Measurements from ENCODE around the gene EIF1.
"Not testable (repeated sequence)": the region's sequence is repeated elsewhere in the genome, so short reads cannot be mapped to it uniquely, and the experiment has no call there.

The EIF1 gene

DNA sequence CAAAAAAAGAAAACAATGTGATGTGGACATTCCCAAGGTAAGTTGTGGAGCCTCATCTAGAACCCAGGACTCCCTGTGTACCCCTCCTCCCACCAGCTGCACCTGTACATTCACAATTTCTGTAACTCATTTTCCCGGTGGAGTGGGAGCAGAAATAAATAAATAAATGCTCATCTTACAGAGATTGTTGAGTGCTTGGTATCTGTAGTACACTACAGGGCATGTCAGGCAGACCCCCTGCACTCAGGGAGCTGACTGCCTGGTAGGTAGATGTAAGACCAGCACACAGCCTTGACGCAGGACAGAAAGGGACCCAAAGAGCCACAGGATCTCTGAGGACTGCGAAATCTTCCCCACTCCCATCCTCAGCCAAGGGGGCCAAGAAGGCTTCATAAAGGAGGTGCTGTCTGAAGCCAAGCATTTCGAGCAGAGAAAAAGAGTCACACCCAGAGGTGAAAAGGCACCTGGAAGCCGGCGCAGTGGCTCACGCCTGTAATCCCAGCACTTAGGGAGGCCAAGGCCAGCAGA is 6.5 kb downstream of the EIF1 start:
- H3K9me3 ChIP-seq (ENCODE audit: control insufficient read depth, insufficient read depth, low read length), result no peaks in the 10 kb centered on the region
- no peak overlapping the region for H3K9ac ChIP-seq (ENCODE audit: low read depth, low read length)
- H3K36me3 ChIP-seq (ENCODE audit: control insufficient read depth, insufficient read depth, low read length), result peaks cover 41% of the 10 kb centered on the region
- H3K27me3 ChIP-seq (ENCODE audit: control insufficient read depth, insufficient read depth, low read length), result no peaks in the 10 kb centered on the region
- H3K4me3 ChIP-seq (ENCODE audit: low read depth, low read length), result no peak overlapping the region
- H3K27ac ChIP-seq (ENCODE audit: low read depth, low read length), result no peak overlapping the region
- peaks cover 8% of the 10 kb centered on the region; the same call in 1 of the 2 replicates for H3K4me1 ChIP-seq (ENCODE audit: control insufficient read depth, insufficient read depth, low read length)

DNA sequence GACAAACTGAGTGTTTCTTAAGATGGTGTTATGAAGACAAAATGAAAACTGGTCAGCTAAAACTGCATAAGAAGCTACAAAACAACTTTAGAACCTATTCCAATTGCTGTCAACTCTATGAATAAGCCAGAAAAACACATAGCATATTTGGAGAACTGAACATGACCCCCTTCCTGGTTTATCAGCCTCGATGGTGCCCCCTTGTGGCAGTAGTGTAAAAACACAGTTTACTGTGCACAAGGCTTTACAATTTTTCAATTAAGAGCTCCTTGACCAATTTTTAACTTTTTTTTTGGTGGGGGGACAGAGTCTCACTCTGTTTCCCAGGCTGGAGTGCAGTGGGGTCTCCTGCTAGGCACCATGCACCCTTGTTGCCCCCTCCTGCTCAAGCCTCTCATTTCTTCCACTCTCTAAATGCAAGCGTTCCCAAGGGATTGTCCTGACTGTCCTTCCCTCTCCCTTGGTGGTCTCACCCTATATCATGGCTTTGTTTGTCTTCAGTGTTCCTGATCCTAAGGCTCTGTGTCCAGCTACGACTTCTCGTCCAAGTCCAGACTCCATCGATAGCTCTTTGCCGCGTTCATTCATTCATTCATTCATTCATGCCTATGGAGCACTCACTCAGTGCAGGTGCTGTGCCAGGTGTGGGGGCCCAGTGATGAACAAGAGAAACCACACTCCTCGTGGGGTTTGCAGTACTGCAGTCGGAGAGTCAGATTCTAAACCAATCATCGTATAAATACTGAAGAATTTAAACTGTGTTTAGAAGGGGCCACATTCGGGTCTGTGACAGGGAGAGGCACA is 7.5 kb downstream of the EIF1 start:
- Histone ChIP-seq H3K4me1 (ENCODE audit: control insufficient read depth, insufficient read depth, low read length) (peaks cover 3% of the 10 kb centered on the region; the same call in 1 of the 2 replicates), H3K9me3 (ENCODE audit: control insufficient read depth, insufficient read depth, low read length) (no peaks in the 10 kb centered on the region), H3K27me3 (ENCODE audit: control insufficient read depth, insufficient read depth, low read length) (no peaks in the 10 kb centered on the region), H3K27ac (ENCODE audit: low read depth, low read length) (no peak overlapping the region), H3K4me3 (ENCODE audit: low read depth, low read length) (no peak overlapping the region), H3K36me3 (ENCODE audit: control insufficient read depth, insufficient read depth, low read length) (peaks cover 32% of the 10 kb centered on the region), H3K9ac (ENCODE audit: low read depth, low read length) (no peak overlapping the region)

DNA sequence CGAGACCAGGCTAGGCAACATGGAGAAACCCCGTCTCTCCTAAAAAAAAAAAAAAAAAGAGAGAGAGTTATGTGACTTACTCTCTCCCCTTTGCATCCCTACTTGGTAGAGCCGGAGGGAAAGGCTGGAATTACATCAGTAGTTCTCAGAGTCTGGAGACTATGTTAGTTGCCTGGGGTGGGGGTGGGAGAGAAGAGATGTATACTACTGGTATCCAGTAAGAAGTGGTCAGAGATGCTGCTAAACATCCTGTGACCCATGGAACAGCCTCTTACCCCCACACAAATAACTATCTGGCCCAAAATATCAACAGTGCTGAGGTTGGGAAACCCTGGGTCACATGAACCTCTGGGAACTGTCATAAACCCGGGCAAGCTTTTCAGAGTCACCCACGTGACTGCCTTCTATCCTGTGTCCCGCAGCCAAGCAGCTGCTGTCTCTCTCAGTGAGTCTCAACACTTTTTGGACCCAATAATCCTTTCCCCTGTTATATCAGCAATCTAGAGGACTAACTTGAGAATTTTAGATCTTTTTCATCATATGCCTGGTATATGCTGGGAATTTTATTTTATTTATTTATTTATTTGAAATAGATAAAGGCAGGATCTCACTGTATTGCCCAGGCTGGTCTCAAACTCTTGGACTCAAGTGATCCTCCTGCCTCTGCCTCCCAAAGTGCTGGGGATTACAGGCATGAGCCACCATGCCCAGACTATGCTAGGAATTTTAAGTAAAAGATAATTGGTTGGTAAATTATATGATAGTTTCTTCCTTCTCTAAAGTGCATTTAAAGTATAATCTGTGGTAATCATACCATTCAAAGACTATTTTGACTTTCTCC is 8.7 kb downstream of the EIF1 start:
- Histone ChIP-seq H3K9ac (ENCODE audit: low read depth, low read length) (no peak overlapping the region), H3K4me3 (ENCODE audit: low read depth, low read length) (no peak overlapping the region), H3K9me3 (ENCODE audit: control insufficient read depth, insufficient read depth, low read length) (no peaks in the 10 kb centered on the region), H3K36me3 (ENCODE audit: control insufficient read depth, insufficient read depth, low read length) (peaks cover 20% of the 10 kb centered on the region), H3K27ac (ENCODE audit: low read depth, low read length) (no peak overlapping the region), H3K4me1 (ENCODE audit: control insufficient read depth, insufficient read depth, low read length) (no peaks in the 10 kb centered on the region), H3K27me3 (ENCODE audit: control insufficient read depth, insufficient read depth, low read length) (no peaks in the 10 kb centered on the region)

DNA sequence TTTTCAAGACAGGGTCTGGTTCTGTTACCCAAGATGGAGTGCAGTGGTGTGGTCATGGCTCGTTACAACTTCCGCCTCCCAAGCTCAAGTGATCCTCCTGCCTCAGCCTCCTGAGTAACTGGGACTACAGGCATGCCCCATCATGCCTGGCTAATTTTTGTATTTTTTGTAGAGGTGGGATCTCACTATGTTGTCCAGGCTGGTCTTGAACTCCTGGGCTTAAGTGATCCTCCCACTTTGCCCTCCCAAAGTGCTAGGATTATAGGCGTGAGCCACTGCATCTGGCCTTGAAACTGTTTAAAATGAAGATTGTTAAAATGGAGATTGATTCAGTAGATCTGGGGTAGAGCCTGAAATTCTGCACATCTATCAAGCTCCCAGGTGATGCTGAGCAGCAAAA is 12.2 kb downstream of the EIF1 start:
- H3K9me3 ChIP-seq (ENCODE audit: control insufficient read depth, insufficient read depth, low read length); H3K27ac ChIP-seq (ENCODE audit: low read depth, low read length); H3K9ac ChIP-seq (ENCODE audit: low read depth, low read length); H3K36me3 ChIP-seq (ENCODE audit: control insufficient read depth, insufficient read depth, low read length); H3K4me3 ChIP-seq (ENCODE audit: low read depth, low read length): not testable (repeated sequence)
- Histone ChIP-seq H3K4me1 (ENCODE audit: control insufficient read depth, insufficient read depth, low read length) (peaks cover 13% of the 10 kb centered on the region), H3K27me3 (ENCODE audit: control insufficient read depth, insufficient read depth, low read length) (peaks cover 20% of the 10 kb centered on the region)

DNA sequence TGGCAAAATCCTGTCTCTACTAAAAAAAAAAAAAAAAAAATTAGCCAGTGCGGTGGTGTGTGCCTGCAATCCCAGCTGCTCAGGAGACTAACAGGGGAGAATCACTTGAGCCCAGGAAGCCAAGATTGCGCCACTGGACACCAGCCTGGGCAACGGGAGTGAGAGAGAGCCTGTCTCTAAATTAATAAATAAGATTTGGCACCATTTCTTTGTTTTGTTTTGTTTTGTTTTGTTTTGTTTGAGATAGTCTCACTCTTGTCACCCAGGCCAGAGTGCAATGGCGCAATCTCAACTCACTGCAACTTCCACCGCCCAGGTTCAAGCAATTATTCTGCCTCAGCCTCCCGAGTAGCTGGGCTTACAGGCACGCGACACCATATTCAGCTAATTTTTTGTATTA is 14.0 kb downstream of the EIF1 start:
- Histone ChIP-seq H3K4me1 (ENCODE audit: control insufficient read depth, insufficient read depth, low read length) (peaks cover 17% of the 10 kb centered on the region), H3K27me3 (ENCODE audit: control insufficient read depth, insufficient read depth, low read length) (peaks cover 36% of the 10 kb centered on the region), H3K9me3 (ENCODE audit: control insufficient read depth, insufficient read depth, low read length) (no peaks in the 10 kb centered on the region), H3K9ac (ENCODE audit: low read depth, low read length) (no peak overlapping the region), H3K4me3 (ENCODE audit: low read depth, low read length) (no peak overlapping the region), H3K36me3 (ENCODE audit: control insufficient read depth, insufficient read depth, low read length) (no peaks in the 10 kb centered on the region), H3K27ac (ENCODE audit: low read depth, low read length) (no peak overlapping the region)

DNA sequence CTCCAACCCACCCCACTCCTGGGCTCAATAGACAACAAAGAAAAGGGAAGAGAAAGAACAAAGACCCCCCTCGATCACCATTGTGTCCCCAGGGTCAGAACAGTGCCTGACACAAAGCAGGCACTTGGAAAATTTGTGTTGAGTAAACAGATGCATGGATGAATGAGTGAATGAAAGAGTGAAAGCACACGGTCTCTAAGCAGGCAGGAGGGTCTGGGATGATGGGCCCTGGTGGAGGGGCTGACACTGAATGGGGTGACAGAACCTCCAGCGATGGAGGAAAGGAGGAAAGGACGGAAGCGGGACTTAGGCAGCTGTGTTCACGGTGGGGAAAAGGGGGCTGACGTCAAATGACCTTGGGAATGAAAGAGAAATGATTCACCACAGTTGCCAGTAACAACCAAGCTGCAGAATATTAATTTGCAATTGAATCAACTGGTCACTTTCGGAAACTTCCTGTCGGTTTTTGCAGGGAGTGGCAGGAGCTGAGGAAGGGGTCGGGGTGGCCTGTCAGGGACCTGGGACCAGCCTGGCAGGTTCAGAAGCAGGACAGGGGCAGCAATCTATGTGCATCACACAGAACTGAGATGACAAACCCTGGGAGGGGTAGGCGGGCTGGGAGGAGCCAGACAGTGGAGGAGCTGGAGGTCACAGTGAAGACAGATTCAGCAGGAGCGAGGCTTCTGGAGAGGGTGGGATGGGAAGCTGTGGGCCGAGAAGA is 16.7 kb downstream of the EIF1 start:
- H3K9ac ChIP-seq (ENCODE audit: low read depth, low read length), result no peak overlapping the region
- no peaks in the 10 kb centered on the region for H3K9me3 ChIP-seq (ENCODE audit: control insufficient read depth, insufficient read depth, low read length)
- no peak overlapping the region for H3K27ac ChIP-seq (ENCODE audit: low read depth, low read length)
- peaks cover 17% of the 10 kb centered on the region for H3K4me1 ChIP-seq (ENCODE audit: control insufficient read depth, insufficient read depth, low read length)
- H3K27me3 ChIP-seq (ENCODE audit: control insufficient read depth, insufficient read depth, low read length), result peaks cover 61% of the 10 kb centered on the region
- 0 out of 2 replicates have a peak overlapping the region, but pooled peaks have one; percentile 12 for H3K4me3 ChIP-seq (ENCODE audit: low read depth, low read length)
- H3K36me3 ChIP-seq (ENCODE audit: control insufficient read depth, insufficient read depth, low read length), result no peaks in the 10 kb centered on the region

DNA sequence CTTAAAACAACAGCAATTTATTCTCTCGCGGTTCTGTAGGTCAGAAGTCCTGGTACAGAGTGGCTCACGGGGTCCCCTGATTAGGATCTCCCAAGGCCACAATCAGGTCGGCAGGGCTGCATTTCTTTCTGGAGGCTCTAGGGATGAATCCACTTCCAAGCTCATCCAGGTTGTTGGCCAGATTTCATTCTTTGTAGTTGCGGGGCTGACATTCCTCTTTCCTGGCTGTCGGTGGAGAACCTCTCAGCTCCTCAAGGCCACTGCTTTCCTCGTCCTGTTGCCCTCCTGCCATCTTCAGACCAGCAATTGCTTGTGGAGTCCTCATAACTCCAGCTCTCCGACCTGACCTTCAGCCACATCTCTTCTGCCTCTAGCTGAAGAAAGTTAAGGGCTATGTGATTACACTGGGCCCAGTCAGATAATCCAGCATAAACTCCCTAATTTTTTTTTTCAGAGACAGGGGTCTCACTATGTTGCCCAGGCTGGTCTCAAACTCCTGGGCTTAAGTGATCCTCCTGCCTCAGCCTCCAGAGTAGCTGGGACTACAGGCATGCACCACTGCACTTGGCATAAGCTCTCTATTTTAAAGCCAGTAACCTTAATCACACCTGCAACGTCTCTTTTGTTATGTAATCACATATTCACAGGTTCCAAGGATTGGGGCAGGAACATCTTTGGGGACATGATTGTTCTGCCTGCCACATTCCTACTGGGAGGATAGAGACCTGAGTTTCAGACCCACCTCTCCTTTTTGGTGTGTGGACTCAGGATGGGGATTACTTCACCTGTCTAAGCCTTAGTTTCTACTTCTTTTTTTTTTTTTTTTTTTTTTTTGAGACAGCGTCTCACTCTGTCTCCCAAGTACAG is 19.4 kb downstream of the EIF1 start:
- peaks cover 83% of the 10 kb centered on the region for H3K27me3 ChIP-seq (ENCODE audit: control insufficient read depth, insufficient read depth, low read length)

DNA sequence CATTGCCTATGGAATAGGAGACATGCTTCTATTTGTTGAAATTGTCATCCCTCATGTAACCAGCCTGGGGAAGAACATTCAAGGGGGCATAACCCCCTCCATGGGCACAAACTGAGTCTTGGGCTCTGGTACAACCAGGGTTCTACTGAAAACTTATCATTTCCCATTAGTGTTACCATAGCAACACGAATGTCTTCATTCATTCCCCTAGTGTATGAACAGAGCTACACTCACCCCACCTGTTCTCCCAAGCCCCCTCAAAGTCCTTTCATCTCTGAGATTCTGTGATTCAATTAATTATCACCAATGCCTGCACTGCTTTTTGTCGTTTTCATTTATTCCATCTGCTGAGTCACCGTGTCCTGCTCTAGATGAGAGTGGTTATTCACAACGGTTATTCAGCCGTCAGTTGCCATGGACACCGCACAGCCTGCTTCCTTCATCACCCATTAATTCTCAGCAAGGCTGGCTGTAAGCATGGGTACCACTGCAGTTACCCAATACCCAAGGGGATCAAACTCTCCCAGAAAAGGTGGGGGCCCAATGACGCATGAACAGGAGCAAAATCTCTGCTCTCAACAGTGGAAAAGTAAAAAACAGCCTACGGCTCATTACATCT is 21.9 kb downstream of the EIF1 start:
- H3K27ac ChIP-seq (ENCODE audit: low read depth, low read length), result no peak overlapping the region
- peaks cover 70% of the 10 kb centered on the region for H3K27me3 ChIP-seq (ENCODE audit: control insufficient read depth, insufficient read depth, low read length)
- H3K9me3 ChIP-seq (ENCODE audit: control insufficient read depth, insufficient read depth, low read length), result no peaks in the 10 kb centered on the region
- no peak overlapping the region for H3K4me3 ChIP-seq (ENCODE audit: low read depth, low read length)
- H3K4me1 ChIP-seq (ENCODE audit: control insufficient read depth, insufficient read depth, low read length), result peaks cover 7% of the 10 kb centered on the region
- no peaks in the 10 kb centered on the region for H3K36me3 ChIP-seq (ENCODE audit: control insufficient read depth, insufficient read depth, low read length)
- H3K9ac ChIP-seq (ENCODE audit: low read depth, low read length), result no peak overlapping the region

More for the DNA sequence above, 19.4 kb downstream of the EIF1 start:
- H3K9ac ChIP-seq (ENCODE audit: low read depth, low read length), result no peak overlapping the region
- no peaks in the 10 kb centered on the region for H3K36me3 ChIP-seq (ENCODE audit: control insufficient read depth, insufficient read depth, low read length)
- H3K9me3 ChIP-seq (ENCODE audit: control insufficient read depth, insufficient read depth, low read length), result no peaks in the 10 kb centered on the region
- H3K4me3 ChIP-seq (ENCODE audit: low read depth, low read length), result no peak overlapping the region
- H3K27ac ChIP-seq (ENCODE audit: low read depth, low read length), result no peak overlapping the region
- peaks cover 17% of the 10 kb centered on the region for H3K4me1 ChIP-seq (ENCODE audit: control insufficient read depth, insufficient read depth, low read length)

DNA sequence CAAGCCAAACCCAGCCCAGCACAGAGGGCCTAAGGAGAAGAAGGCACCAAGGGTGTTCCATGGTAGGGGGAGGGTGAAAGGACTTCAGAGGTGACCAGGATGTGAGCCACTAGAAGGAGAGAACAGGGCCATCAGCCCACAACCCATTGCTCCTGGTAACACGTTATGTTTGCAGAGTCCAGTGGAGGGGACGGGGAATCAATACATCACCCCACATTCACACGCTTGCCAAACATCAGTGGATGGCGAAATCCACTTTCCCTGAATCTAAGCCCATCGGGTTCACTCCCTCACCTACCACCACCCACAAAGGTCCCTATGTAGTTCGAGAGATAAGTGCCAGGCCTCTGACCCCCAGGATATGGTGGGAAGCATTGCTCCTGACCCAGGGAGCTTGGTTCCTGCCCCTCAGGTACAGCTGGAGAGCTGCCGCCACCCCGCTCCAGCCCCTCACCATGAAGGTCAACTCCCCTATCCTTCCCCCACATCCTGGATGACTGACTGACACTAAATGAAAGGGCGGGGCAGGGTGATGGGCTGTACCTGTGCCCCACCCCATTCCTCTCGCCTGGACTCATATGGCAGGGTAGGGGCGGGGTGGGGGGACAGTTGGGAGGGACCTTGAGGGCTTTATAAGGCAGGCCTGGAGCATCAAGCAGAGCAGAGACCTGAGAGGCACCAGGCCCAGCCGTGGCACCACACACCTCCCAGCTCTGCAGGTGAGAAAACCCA is 23.1 kb downstream of the EIF1 start, which contains the start of gene GAST:
TSS of gene GAST (plus strand) at position 663 of the 732 bp plus-strand sequence. CDS start 3,106 bp downstream, outside the sequence.
- H3K9me3 ChIP-seq (ENCODE audit: control insufficient read depth, insufficient read depth, low read length), result no peaks in the 10 kb centered on the region
- H3K9ac ChIP-seq (ENCODE audit: low read depth, low read length), result no peak within 1 kb of the TSS
- H3K27ac ChIP-seq (ENCODE audit: low read depth, low read length), result no peak within 1 kb of the TSS
- no peak within 1 kb of the TSS for H3K4me3 ChIP-seq (ENCODE audit: low read depth, low read length)
- no peaks in the 10 kb centered on the region for H3K4me1 ChIP-seq (ENCODE audit: control insufficient read depth, insufficient read depth, low read length)
- no peaks in the 10 kb centered on the region for H3K36me3 ChIP-seq (ENCODE audit: control insufficient read depth, insufficient read depth, low read length)
- peaks cover 59% of the 10 kb centered on the region for H3K27me3 ChIP-seq (ENCODE audit: control insufficient read depth, insufficient read depth, low read length)

All from HUES48 (cell line).